Activated CD4-positive, alpha-beta T cell treated with anti-CD3 and anti-CD28 coated beads for 36 hours (primary cell): ENCODE results near the gene TOMM40. TPM values are rescaled to one million over a fixed set of nuclear protein-coding genes. Genes with fewer than 3 reads are reported as not detected.
"Not testable (repeated sequence)": the region's sequence is repeated elsewhere in the genome, so short reads cannot be mapped to it uniquely, and the experiment has no call there.

ENCODE experiments used
- ATAC-seq: fragments of 200-7000 bp; cut with Tn5 transposase; one replicate; pipeline ENCODE4 v1.10.0; 2021; ENCODE audit warnings: mild to moderate bottlenecking, moderate library complexity
- CTCF ChIA-PET: fragments of 350-600 bp; sonication (Branson Sonifier 250); formaldehyde crosslinking; loops from one replicate; lab custom pipeline; 2021; ENCODE audit warnings: antibody characterized with exemption; lab: Charles Lee
- POLR2A ChIA-PET: fragments of 350-600 bp; sonication (Branson Sonifier 250); formaldehyde crosslinking; loops from one replicate; lab custom pipeline; 2021; ENCODE audit warnings: antibody characterized with exemption, inconsistent platforms; lab: Charles Lee
- DNase-seq: peaks from one replicate; pipeline ENCODE4 v3.0.0-alpha.2; 2020
- H3K27ac Mint-ChIP-seq: one replicate; pipeline ENCODE4 v1.8.0; 2021; ENCODE audit warnings: mixed read lengths
- H3K27me3 Mint-ChIP-seq: one replicate; pipeline ENCODE4 v1.8.0; 2021; ENCODE audit warnings: mixed read lengths
- H3K36me3 Mint-ChIP-seq: one replicate; pipeline ENCODE4 v1.8.0; 2021; ENCODE audit warnings: low read depth, mixed read lengths
- H3K4me1 Mint-ChIP-seq: one replicate; pipeline ENCODE4 v1.8.0; 2021; ENCODE audit warnings: mixed read lengths
- H3K4me3 Mint-ChIP-seq: one replicate; pipeline ENCODE4 v1.8.0; 2021; ENCODE audit warnings: mild to moderate bottlenecking, moderate library complexity, mixed read lengths
- H3K9me3 Mint-ChIP-seq: one replicate; pipeline ENCODE4 v1.8.0; 2021; ENCODE audit warnings: low read depth, mixed read lengths
- intact Hi-C, 2 experiments: fragments of 100-400 bp; cut with DNase I in 1 of 2; cut with micrococcal nuclease in 1 of 2; formaldehyde crosslinking; loops; one replicate each; pipeline versions ENCODE4 v1.14.2 to v1.15.1; 2022 to 2024; cut with DNase I, micrococcal nuclease
- total RNA-seq, 2 experiments: library from RNA; stranded (reverse); gene quantifications; one replicate each; pipeline ENCODE4 v1.2.3, GENCODE V29; 2021

Gene TOMM40
- total RNA-seq, 2 experiments from 2014 or later: 120 to 132 TPM

GRCh38 chr19:44913512-44914432 is 22.7 kb downstream of the TOMM40 start:
- H3K36me3 Mint-ChIP-seq, POLR2A ChIA-PET, intact Hi-C loops, ATAC-seq, H3K4me1 Mint-ChIP-seq, H3K9me3 Mint-ChIP-seq, DNase-seq: not testable (repeated sequence)
- CTCF ChIA-PET: interaction anchor here (0.6 to 1.5 kb wide), 4 partner anchors 10 to 42 kb away, joined by 3 to 4 read pairs (median 3); no protein-coding TSS in a partner anchor
- peak overlapping the region; percentile 93 for H3K27ac Mint-ChIP-seq
- H3K27me3 Mint-ChIP-seq: peaks cover 25% of the 10 kb centered on the region
- peak overlapping the region; percentile 89 for H3K4me3 Mint-ChIP-seq

- intact Hi-C loops: loop anchor here in 1 of 2 experiments (1.0 kb wide), 5 partner anchors 24 to 456 kb away; partner anchors contain the start of genes ERCC2 and RELB
- Mint-ChIP-seq H3K27ac (peak within 1 kb of the TSS; percentile 93), H3K4me3 (peak within 1 kb of the TSS; percentile 89), H3K27me3 (peaks cover 25% of the 10 kb centered on the region)
- H3K9me3 Mint-ChIP-seq, POLR2A ChIA-PET, H3K4me1 Mint-ChIP-seq, H3K36me3 Mint-ChIP-seq: not testable (repeated sequence)
- CTCF ChIA-PET: interaction anchor here (1.0 kb wide), 1 partner anchor 37 kb away, joined by 3 read pairs; no protein-coding TSS in a partner anchor
- peak; percentile 99 for ATAC-seq
- peak; percentile 88 for DNase-seq
These were observed 23.6 kb downstream of the TOMM40 start, which contains the start of gene APOC1 for GRCh38 chr19:44914433-44915206. Gene APOC1, plus strand, starts transcription at chr19:44914608. Its CDS starts 284 bp downstream, at chr19:44914892.

- DNase-seq (no peak), ATAC-seq (no peak)
- peaks cover 4% of the 10 kb centered on the region for H3K4me1 Mint-ChIP-seq
- H3K27me3 Mint-ChIP-seq: peaks cover 17% of the 10 kb centered on the region
- ChIA-PET POLR2A (interaction anchor here (0.6 kb wide), 1 partner anchor 19 kb away, joined by 4 read pairs; no protein-coding TSS in a partner anchor), CTCF (interaction anchor here (0.6 kb wide), 1 partner anchor 235 kb away, joined by 5 read pairs; no protein-coding TSS in a partner anchor)
- intact Hi-C loops: no loop called here
- H3K27ac Mint-ChIP-seq: no peak overlapping the region
- no peaks in the 10 kb centered on the region for H3K36me3 Mint-ChIP-seq
- no peaks in the 10 kb centered on the region for H3K9me3 Mint-ChIP-seq
- no peak overlapping the region for H3K4me3 Mint-ChIP-seq
These were observed 33.2 kb downstream of the TOMM40 start for GRCh38 chr19:44924243-44924725.

DNA sequence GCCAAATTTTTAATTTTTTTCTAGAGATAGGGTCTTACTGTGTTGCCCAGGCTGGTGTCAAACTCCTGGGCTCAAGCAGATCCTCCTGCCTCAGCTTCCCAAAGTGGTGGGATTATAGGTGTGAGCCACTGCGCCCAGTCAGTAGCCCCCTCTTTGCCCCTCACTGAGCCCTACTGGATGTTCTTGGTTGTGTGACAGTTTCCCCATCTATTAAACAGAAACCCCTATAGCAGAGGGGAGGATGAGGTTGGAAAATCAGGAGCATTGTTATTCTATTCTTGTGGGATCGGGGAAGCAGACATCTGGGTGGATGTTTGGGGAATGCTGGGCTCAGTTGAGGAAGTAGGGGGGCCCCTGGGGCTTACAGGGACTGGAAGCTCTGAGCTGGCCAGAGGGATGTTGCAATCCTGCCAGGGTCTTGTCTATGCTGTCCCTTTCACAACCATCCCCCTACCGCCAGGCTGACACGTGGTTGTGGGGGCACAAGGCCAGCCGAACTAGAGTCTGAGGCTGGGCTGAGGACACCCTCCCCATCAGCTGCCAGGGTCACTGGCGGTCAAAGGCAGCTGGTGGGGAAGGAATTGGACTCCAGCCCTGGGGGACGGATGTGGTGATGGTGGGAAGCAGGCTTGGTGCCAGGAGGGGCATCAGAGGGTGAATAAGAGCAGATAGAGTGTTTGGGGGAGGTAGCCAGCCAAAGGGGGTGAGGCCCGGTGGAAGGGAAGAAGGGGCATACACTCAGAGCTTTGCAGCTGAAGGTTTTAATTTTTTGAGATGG is 34.2 kb downstream of the TOMM40 start:
- Mint-ChIP-seq H3K36me3 (no peaks in the 10 kb centered on the region), H3K27me3 (peaks cover 17% of the 10 kb centered on the region), H3K4me3 (no peak overlapping the region), H3K27ac (no peak overlapping the region), H3K9me3 (no peaks in the 10 kb centered on the region), H3K4me1 (peaks cover 4% of the 10 kb centered on the region)
- intact Hi-C loops: no loop called here
- ChIA-PET POLR2A (interaction anchor here (0.8 kb wide), 1 partner anchor 19 kb away, joined by 3 read pairs; the partner anchor contains the start of gene APOE), CTCF (no interaction called here)
- no peak for ATAC-seq
- no peak for DNase-seq

DNA sequence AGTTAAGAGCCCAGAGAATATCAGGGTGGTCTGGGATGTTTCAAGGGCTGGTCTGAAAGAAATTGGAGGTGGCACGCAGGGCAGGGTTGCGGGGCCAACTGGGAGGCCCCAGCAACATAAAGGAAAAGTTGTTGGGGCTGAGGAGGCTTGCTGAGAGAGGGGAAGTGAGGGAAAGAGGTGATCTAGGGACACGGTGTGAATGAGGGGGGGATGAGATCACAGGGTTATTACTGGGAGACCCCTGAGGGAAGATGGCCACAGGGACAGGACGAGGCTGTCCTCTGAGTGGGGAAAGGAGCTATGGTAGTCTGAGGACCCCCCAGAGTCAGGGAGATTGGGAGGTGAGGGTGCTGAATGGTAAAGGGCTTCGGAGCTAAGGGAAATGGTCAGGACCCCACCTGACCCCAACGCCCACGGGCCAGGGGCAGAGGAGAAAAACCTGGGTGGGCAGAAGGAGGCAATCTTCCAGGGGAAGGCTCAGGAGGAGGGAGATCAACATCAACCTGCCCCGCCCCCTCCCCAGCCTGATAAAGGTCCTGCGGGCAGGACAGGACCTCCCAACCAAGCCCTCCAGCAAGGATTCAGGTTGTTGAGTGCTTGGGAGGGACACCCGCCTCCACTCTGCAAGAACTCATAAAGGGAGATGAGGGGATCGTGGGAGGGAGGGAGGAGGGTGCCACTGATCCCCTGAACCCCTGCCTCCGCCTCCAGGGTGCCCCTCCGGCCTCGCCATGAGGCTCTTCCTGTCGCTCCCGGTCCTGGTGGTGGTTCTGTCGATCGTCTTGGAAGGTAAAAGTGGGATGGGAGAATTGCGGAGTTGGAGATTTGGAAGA is 35.4 kb downstream of the TOMM40 start:
- H3K36me3 Mint-ChIP-seq, intact Hi-C loops, H3K27ac Mint-ChIP-seq, H3K4me1 Mint-ChIP-seq, DNase-seq, POLR2A ChIA-PET, H3K9me3 Mint-ChIP-seq, H3K4me3 Mint-ChIP-seq, CTCF ChIA-PET: not testable (repeated sequence)
- H3K27me3 Mint-ChIP-seq: peaks cover 17% of the 10 kb centered on the region
- ATAC-seq: peak; percentile 21

DNA sequence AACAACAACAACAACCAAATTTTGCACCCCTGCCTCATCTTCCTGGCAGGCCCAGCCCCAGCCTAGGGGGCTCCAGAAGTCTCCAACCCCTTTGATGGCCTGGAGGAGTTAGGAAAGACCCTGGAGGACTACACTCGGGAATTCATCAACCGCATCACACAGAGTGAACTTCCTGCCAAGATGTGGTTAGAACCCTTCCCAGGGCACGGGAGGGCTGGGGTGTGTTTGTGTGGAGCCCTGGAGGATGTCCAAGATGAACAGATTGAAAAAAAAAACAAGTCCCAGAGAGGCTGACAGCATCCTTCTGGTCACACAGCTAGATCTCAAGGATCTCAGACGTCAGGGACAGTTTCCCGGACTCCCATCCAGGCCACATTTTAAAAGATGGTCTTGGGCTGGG is 36.7 kb downstream of the TOMM40 start:
- H3K4me3 Mint-ChIP-seq: no peak overlapping the region
- H3K9me3 Mint-ChIP-seq: no peaks in the 10 kb centered on the region
- POLR2A ChIA-PET: no interaction called here
- peaks cover 17% of the 10 kb centered on the region for H3K27me3 Mint-ChIP-seq
- H3K36me3 Mint-ChIP-seq: no peaks in the 10 kb centered on the region
- DNase-seq (no peak), ATAC-seq (no peak)
- intact Hi-C loops: no loop called here
- no peak overlapping the region for H3K27ac Mint-ChIP-seq
- CTCF ChIA-PET: interaction anchor here (0.7 kb wide), 1 partner anchor 279 kb away, joined by 3 read pairs; no protein-coding TSS in a partner anchor
- peaks cover 4% of the 10 kb centered on the region for H3K4me1 Mint-ChIP-seq

- ATAC-seq: no peak
- Mint-ChIP-seq H3K9me3 (no peaks in the 10 kb centered on the region), H3K36me3 (no peaks in the 10 kb centered on the region), H3K27ac (no peak overlapping the region), H3K27me3 (peaks cover 17% of the 10 kb centered on the region), H3K4me1 (peaks cover 4% of the 10 kb centered on the region), H3K4me3 (no peak overlapping the region)
- intact Hi-C loops: no loop called here
- no peak for DNase-seq
- CTCF ChIA-PET: no interaction called here
- POLR2A ChIA-PET: no interaction called here
These were observed 39.0 kb downstream of the TOMM40 start for GRCh38 chr19:44930088-44930487.

- no peak for DNase-seq
- peaks cover 4% of the 10 kb centered on the region for H3K4me1 Mint-ChIP-seq
- no peaks in the 10 kb centered on the region for H3K36me3 Mint-ChIP-seq
- no peak overlapping the region for H3K4me3 Mint-ChIP-seq
- intact Hi-C loops: no loop called here
- no peak overlapping the region for H3K27ac Mint-ChIP-seq
- ChIA-PET POLR2A (no interaction called here), CTCF (no interaction called here)
- ATAC-seq: no peak
- peaks cover 5% of the 10 kb centered on the region for H3K27me3 Mint-ChIP-seq
- no peaks in the 10 kb centered on the region for H3K9me3 Mint-ChIP-seq
These were observed 40.5 kb downstream of the TOMM40 start for GRCh38 chr19:44931541-44931940.

DNA sequence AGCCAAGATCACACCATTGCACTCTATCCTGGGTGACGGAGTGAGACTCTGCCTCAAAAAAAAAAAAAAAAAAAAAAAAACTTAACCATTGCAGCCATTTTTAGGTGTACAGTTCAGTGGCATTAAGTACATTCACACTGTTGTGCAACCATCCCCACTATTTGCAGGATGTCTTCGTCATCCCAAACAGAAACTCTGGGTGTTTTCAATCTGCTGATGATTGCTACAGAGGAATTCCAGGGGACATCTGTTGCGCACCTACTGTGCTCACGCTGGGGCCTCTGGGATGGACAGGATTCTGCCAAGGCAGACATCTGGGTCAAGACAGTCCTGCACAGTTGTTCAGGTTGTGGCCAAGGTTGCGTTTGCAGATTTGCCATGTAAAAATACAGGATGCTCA is 48.6 kb downstream of the TOMM40 start:
- no peak overlapping the region for H3K27ac Mint-ChIP-seq
- intact Hi-C loops: no loop called here

DNA sequence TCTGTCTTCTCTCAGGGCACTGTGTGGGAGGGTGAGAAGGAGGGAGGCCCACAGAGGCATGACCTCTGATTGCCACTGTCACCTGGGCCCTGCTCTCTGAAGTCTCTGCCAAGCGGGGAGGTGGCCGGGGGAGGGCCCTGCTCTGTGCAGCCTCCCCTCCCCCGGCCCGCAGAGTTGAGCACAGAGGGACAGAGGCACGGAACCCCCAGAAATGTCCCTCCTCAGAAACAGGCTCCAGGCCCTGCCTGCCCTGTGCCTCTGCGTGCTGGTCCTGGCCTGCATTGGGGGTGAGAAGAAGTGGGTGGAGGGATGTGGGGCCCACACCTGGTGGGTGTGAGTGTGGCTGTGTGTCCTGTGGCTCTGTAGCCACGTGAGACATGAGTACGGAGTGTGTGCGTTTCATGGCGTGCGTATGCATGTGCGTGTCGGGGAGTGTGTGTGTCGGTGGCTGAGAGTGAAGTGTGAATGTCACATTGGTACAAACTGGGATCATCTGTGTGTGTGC is 51.1 kb downstream of the TOMM40 start, which contains the start of gene APOC4:
APOC4 (plus strand) TSS at position 171 of the 505 bp plus-strand sequence; CDS start at position 212, 41 bp downstream.
- ChIA-PET CTCF (no interaction called here), POLR2A (no interaction called here)
- intact Hi-C loops: no loop called here
- no peaks in the 10 kb centered on the region for H3K36me3 Mint-ChIP-seq
- H3K4me1 Mint-ChIP-seq: no peaks in the 10 kb centered on the region
- ATAC-seq: no peak
- H3K4me3 Mint-ChIP-seq: no peak within 1 kb of the TSS
- DNase-seq: no peak
- no peak within 1 kb of the TSS for H3K27ac Mint-ChIP-seq
- no peaks in the 10 kb centered on the region for H3K9me3 Mint-ChIP-seq
- no peaks in the 10 kb centered on the region for H3K27me3 Mint-ChIP-seq

More for the DNA sequence above, 48.6 kb downstream of the TOMM40 start:
- Mint-ChIP-seq H3K4me3 (no peak overlapping the region), H3K36me3 (no peaks in the 10 kb centered on the region), H3K27me3 (no peaks in the 10 kb centered on the region), H3K4me1 (no peaks in the 10 kb centered on the region), H3K9me3 (no peaks in the 10 kb centered on the region)
- DNase-seq (no peak), ATAC-seq (no peak)
- ChIA-PET POLR2A (no interaction called here), CTCF (no interaction called here)
